ENCODE results near the gene DYNC1H1.

The DYNC1H1 gene

GRCh38 chr14:102029956-102030355 is 65.6 kb downstream of the DYNC1H1 start:
- H3K27me3 ChIP-seq (ENCODE audit: control insufficient read depth, low read length), result no peaks in the 10 kb centered on the region
- no peaks in the 10 kb centered on the region for H4K20me1 ChIP-seq (ENCODE audit: control insufficient read depth, insufficient read depth, low read depth, low read length)
- TF ChIP-seq CTCF (IDR thresholded peaks at IDR 0.05; ENCODE audit: low read depth, low read length, poor library complexity, severe bottlenecking) (no peak), EZH2phosphoT487 (IDR thresholded peaks at IDR 0.05; ENCODE audit: borderline replicate concordance, low read length) (no peak)
- no peaks in the 10 kb centered on the region for H3F3A ChIP-seq (ENCODE audit: control insufficient read depth, insufficient read depth)
- no peaks in the 10 kb centered on the region for H3K9me2 ChIP-seq (replicated peaks; ENCODE audit: control insufficient read depth, low read length)
- no peaks in the 10 kb centered on the region for H3K4me1 ChIP-seq (ENCODE audit: control insufficient read depth, low read length)
- no peak overlapping the region for H3K4me2 ChIP-seq (ENCODE audit: low read length)
- H3K9me3 ChIP-seq (ENCODE audit: control insufficient read depth, insufficient read depth, low read length), result no peaks in the 10 kb centered on the region
- no peak overlapping the region for H3K4me3 ChIP-seq (ENCODE audit: low read length)
- no peaks in the 10 kb centered on the region for H3K79me2 ChIP-seq (ENCODE audit: control insufficient read depth, low read length)
- peaks cover 87% of the 10 kb centered on the region for H3K36me3 ChIP-seq (ENCODE audit: control insufficient read depth, low read length)
- no peak overlapping the region for H3K27ac ChIP-seq (ENCODE audit: low read depth, low read length)

GRCh38 chr14:102033241-102033640 is 68.9 kb downstream of the DYNC1H1 start:
- H3K79me2 ChIP-seq (ENCODE audit: control insufficient read depth, low read length), result no peaks in the 10 kb centered on the region
- TF ChIP-seq CTCF (IDR thresholded peaks at IDR 0.05; ENCODE audit: low read depth, low read length, poor library complexity, severe bottlenecking) (no peak), EZH2phosphoT487 (IDR thresholded peaks at IDR 0.05; ENCODE audit: borderline replicate concordance, low read length) (no peak)
- H3K27me3 ChIP-seq (ENCODE audit: control insufficient read depth, low read length), result no peaks in the 10 kb centered on the region
- H3F3A ChIP-seq (ENCODE audit: control insufficient read depth, insufficient read depth), result no peaks in the 10 kb centered on the region
- H4K20me1 ChIP-seq (ENCODE audit: control insufficient read depth, insufficient read depth, low read depth, low read length), result no peaks in the 10 kb centered on the region
- H3K27ac ChIP-seq (ENCODE audit: low read depth, low read length), result no peak overlapping the region
- H3K9me2 ChIP-seq (replicated peaks; ENCODE audit: control insufficient read depth, low read length), result no peaks in the 10 kb centered on the region
- H3K4me2 ChIP-seq (ENCODE audit: low read length), result no peak overlapping the region
- no peaks in the 10 kb centered on the region for H3K9me3 ChIP-seq (ENCODE audit: control insufficient read depth, insufficient read depth, low read length)
- H3K36me3 ChIP-seq (ENCODE audit: control insufficient read depth, low read length), result peaks cover 87% of the 10 kb centered on the region
- H3K4me3 ChIP-seq (ENCODE audit: low read length), result no peak overlapping the region
- H3K4me1 ChIP-seq (ENCODE audit: control insufficient read depth, low read length), result no peaks in the 10 kb centered on the region

- no peak for TF ChIP-seq CTCF (IDR thresholded peaks at IDR 0.05; ENCODE audit: low read depth, low read length, poor library complexity, severe bottlenecking)
- TF ChIP-seq EZH2phosphoT487 (IDR thresholded peaks at IDR 0.05; ENCODE audit: borderline replicate concordance, low read length), result no peak
- no peaks in the 10 kb centered on the region for H3K9me2 ChIP-seq (replicated peaks; ENCODE audit: control insufficient read depth, low read length)
- H3K27me3 ChIP-seq (ENCODE audit: control insufficient read depth, low read length), result no peaks in the 10 kb centered on the region
- no peaks in the 10 kb centered on the region for H3K9me3 ChIP-seq (ENCODE audit: control insufficient read depth, insufficient read depth, low read length)
- H3K27ac ChIP-seq (ENCODE audit: low read depth, low read length), result no peak overlapping the region
- no peaks in the 10 kb centered on the region for H3K79me2 ChIP-seq (ENCODE audit: control insufficient read depth, low read length)
- H4K20me1 ChIP-seq (ENCODE audit: control insufficient read depth, insufficient read depth, low read depth, low read length), result no peaks in the 10 kb centered on the region
- H3K4me3 ChIP-seq (ENCODE audit: low read length), result no peak overlapping the region
- H3K4me1 ChIP-seq (ENCODE audit: control insufficient read depth, low read length), result no peaks in the 10 kb centered on the region
- H3F3A ChIP-seq (ENCODE audit: control insufficient read depth, insufficient read depth), result no peaks in the 10 kb centered on the region
- peaks cover 87% of the 10 kb centered on the region for H3K36me3 ChIP-seq (ENCODE audit: control insufficient read depth, low read length)
- H3K4me2 ChIP-seq (ENCODE audit: low read length), result no peak overlapping the region
These were observed 69.9 kb downstream of the DYNC1H1 start for GRCh38 chr14:102034301-102034700.

DNA sequence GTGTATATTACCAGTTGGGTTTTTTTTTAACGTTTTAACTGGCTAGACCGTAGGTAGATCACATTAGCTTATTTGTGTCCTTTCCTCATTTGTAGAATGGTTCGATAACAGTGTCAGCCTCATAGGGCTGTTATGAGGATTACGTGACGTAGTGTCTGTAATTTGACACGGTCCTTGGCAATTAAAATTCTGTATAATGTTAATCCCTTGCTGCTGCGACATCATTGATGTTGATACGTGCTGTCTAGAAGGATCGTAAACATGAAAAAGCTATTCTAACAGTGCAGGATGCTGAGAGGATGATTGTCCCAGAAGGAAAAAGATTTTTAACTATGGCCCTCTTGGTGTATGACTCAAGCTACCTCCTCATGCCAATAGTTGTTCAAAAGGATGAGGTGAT is 71.5 kb downstream of the DYNC1H1 start:
- Histone ChIP-seq H3K27me3 (ENCODE audit: control insufficient read depth, low read length) (no peaks in the 10 kb centered on the region), H3K4me3 (ENCODE audit: low read length) (no peak overlapping the region), H3K27ac (ENCODE audit: low read depth, low read length) (no peak overlapping the region), H3K4me2 (ENCODE audit: low read length) (no peak overlapping the region), H3K9me2 (replicated peaks; ENCODE audit: control insufficient read depth, low read length) (no peaks in the 10 kb centered on the region), H3K9me3 (ENCODE audit: control insufficient read depth, insufficient read depth, low read length) (no peaks in the 10 kb centered on the region), H3K36me3 (ENCODE audit: control insufficient read depth, low read length) (peaks cover 87% of the 10 kb centered on the region), H3K4me1 (ENCODE audit: control insufficient read depth, low read length) (no peaks in the 10 kb centered on the region), H4K20me1 (ENCODE audit: control insufficient read depth, insufficient read depth, low read depth, low read length) (no peaks in the 10 kb centered on the region), H3K79me2 (ENCODE audit: control insufficient read depth, low read length) (no peaks in the 10 kb centered on the region), H3F3A (ENCODE audit: control insufficient read depth, insufficient read depth) (no peaks in the 10 kb centered on the region)
- TF ChIP-seq EZH2phosphoT487 (IDR thresholded peaks at IDR 0.05; ENCODE audit: borderline replicate concordance, low read length) (no peak), CTCF (IDR thresholded peaks at IDR 0.05; ENCODE audit: low read depth, low read length, poor library complexity, severe bottlenecking) (no peak)
